LNCAP (cell line): ENCODE data around the gene ABCG5.

Experiments
- TF ChIP-seq, protein P1 (sequence below): fragments of 450-650 bp; IDR thresholded peaks from 2 replicates; pipeline ENCODE4 v1.5.1; 2017; ENCODE audit warnings: mild to moderate bottlenecking

Gene ABCG5

DNA sequence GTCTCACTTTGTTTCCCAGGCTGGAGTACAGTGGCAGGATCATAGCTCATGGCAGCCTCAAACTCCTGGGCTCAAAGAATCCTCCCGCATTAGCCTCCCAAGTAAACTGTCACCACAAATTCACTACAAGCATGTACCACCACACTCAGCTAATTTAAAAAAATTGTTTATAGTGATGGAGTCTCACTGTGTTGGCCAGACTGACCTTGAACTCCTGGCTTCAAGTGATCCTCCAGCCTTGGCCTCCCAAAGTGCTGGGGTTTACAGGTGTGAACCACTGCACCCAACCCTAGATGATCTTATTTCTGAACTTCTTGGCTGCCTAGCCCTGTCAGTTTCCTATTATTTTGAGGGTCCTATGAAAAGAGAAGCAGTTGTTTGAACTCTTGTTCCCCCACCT is 50.0 kb downstream of the ABCG5 start:
- TF ChIP-seq, protein P1, sequence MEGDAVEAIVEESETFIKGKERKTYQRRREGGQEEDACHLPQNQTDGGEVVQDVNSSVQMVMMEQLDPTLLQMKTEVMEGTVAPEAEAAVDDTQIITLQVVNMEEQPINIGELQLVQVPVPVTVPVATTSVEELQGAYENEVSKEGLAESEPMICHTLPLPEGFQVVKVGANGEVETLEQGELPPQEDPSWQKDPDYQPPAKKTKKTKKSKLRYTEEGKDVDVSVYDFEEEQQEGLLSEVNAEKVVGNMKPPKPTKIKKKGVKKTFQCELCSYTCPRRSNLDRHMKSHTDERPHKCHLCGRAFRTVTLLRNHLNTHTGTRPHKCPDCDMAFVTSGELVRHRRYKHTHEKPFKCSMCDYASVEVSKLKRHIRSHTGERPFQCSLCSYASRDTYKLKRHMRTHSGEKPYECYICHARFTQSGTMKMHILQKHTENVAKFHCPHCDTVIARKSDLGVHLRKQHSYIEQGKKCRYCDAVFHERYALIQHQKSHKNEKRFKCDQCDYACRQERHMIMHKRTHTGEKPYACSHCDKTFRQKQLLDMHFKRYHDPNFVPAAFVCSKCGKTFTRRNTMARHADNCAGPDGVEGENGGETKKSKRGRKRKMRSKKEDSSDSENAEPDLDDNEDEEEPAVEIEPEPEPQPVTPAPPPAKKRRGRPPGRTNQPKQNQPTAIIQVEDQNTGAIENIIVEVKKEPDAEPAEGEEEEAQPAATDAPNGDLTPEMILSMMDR: no peak

DNA sequence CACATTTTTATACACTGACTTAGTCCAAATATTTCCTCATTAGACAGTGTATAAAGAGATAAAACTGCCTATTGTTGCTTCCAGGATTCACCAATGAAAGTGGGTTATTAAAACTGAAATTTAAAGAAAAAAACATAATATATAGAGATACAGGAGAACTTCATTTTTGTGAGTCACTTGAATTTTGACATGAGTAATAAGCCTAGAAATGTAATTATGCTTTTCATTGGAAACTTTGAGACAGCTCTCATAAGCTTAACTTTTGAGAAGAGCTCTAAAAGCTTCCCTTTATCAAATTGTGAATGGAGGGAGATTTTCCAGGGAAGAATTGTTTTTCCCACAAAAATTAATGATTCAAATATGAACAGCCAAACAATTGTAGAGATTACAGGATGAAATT is 50.7 kb downstream of the ABCG5 start:
- TF ChIP-seq, protein P1: no peak

DNA sequence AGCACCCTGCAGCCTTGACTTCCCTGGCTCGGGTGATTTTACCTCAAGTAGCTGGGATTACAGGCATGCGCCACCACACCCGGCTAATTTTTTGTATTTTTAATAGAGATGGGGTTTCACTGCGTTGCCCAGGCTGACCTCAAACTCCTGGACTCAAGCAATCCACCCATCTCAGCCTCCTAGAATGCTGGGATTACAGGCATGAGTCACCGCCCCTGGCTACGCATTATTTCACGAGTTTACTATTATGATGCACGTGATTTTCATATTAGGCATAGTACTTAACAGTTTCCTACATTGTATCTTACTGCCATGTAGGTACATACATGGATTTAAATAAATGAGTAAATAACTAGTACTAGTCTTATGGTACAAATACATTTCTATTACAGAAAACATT is 60.4 kb downstream of the ABCG5 start:
- TF ChIP-seq, protein P1: no peak

DNA sequence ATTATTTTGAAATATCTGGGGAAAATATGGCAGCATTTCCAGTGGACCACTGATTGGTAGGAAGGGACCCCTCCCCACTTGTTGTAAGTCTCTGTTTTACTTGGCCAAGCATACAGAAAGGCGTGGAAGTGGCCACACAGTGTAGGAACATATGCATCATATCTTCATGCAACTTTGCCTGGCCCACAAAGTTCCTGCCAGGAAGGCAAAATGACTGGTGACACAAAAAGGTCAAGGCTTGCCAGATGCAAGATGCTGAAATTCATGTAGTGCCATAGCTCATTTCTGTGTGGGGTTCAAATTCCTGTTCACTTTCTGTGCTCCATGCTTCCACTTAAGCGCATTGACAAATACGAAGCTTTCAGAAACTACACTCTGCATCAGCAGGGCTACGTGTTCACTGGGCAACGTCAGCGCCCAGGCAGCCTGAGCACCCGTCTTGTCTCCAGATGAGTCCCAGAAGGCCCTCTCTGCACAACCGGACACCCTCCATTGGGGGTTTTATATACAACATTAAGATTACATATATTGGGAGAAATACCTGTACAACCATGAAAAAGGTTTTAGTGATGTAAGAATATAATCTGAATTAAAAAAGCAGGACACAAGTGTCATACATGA is 61.2 kb downstream of the ABCG5 start:
- TF ChIP-seq, protein P1: no peak

DNA sequence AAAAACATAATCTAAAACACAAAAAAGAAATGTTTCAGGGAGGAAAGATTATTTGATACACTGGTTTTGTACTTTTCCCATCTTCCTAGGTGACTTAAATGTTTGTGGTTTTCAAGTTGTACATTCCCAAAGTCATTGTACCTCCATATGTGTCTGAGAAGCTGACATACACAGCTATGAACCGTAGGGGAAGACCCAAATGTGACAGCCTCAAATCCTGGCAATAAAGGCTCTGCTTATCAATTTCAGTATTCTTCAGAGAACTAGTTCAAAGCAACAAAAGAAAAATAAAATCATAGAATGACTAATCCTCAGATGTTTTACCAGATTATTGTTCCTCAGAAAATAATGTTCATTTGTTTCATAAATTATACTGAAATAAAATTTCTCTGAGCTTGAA is 62.3 kb downstream of the ABCG5 start:
- TF ChIP-seq, protein P1: no peak

DNA sequence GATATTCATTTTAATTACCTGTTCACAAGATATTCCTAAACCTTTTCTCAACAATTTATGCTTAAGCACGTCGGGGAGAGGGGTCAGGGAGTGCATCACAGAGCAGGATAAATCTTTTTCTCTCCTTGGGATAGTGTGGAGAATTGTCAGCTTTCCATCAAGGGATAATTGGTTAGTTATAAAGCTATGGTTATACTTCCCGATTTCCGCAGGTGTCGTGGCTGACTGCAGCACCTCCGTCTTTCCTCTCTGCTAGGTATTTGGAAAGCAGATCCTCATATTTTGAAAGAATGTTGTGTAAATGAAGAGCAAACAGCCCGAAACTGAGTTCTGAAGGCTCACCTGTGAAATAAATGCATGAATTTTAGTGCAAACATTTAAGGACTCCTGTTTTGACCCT is 64.0 kb downstream of the ABCG5 start:
- TF ChIP-seq, protein P1: no peak

DNA sequence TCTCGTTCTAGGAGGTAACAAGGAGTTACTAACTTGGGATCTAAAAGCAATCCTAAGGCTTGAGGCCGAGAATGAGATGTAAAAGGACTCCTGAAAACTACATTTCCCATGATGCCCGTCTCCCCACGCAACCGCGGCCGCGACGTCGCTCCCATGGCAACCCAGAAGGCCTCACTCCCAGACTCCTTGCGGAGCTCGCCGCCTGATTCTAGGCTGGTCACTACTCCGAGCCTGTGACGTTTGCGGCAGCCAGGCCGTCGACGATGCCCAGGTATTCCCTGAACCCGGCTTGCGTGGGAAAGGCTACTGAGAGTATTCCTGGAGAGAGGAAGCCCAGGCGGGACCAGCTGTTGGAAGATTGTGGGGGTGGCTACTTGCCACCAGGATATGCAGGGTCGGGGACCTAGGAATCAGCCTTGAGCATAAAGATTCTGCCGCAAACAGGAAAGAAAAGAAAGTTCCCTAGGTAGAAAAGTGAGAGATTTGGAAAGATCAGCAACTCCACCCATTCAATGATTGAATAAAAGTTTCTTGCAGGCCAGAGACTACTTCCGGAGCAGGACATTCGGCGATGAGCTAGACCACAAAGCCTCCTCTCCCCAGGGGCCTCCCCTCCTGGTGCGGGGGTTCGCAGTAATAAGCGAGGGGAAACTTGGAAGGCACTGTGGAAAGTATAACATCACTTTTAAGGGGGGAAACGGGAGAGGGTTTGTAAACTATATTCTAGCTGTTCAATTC is 64.6 kb downstream of the ABCG5 start, which contains the start of gene DYNC2LI1:
TSS of gene DYNC2LI1 (plus strand) at position 164 of the 738 bp plus-strand sequence. CDS start at position 264, 100 bp downstream.
- TF ChIP-seq, protein P1: no peak
